Measurements from ENCODE around the gene STK32C.

DNA sequence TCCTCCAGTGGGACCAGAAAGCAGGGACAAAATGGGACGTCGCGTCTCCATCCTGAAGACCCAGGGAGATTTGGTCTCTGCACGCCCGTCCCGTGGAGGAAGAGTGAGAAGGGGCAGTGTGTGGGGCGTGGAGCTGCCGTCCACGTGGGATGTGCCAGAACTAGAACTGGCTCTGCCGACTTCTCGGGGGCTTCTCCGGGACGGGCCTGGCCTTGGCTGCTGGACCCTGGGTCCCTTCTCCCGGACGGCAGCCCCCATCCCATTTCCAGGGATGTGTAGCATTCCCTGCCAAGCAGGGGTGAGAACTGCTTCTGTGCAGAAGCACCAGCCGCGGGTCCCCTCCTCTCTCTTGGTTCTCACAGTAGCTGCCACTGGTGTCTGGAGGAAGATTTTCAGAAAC lies 139.8 kb downstream of the STK32C start:
- no peak for TF ChIP-seq POLR2A (IDR thresholded peaks at IDR 0.05)
- TF ChIP-seq, protein P1, sequence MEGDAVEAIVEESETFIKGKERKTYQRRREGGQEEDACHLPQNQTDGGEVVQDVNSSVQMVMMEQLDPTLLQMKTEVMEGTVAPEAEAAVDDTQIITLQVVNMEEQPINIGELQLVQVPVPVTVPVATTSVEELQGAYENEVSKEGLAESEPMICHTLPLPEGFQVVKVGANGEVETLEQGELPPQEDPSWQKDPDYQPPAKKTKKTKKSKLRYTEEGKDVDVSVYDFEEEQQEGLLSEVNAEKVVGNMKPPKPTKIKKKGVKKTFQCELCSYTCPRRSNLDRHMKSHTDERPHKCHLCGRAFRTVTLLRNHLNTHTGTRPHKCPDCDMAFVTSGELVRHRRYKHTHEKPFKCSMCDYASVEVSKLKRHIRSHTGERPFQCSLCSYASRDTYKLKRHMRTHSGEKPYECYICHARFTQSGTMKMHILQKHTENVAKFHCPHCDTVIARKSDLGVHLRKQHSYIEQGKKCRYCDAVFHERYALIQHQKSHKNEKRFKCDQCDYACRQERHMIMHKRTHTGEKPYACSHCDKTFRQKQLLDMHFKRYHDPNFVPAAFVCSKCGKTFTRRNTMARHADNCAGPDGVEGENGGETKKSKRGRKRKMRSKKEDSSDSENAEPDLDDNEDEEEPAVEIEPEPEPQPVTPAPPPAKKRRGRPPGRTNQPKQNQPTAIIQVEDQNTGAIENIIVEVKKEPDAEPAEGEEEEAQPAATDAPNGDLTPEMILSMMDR (IDR thresholded peaks at IDR 0.05 in 4 of 5, conservative IDR thresholded peaks at IDR 0.05 in 1 of 5), result no peak

All from gastrocnemius medialis (tissue), 4 donors.